Midbrain (tissue), 1 donor: ENCODE measurements around the gene CCDC14.
"Not testable (repeated sequence)": the region's sequence is repeated elsewhere in the genome, so short reads cannot be mapped to it uniquely, and the experiment has no call there.

Experiments used
- DNase-seq: peaks from one replicate; lab custom pipeline; 2025; lab: John Stamatoyannopoulos, UW

Gene CCDC14

DNA sequence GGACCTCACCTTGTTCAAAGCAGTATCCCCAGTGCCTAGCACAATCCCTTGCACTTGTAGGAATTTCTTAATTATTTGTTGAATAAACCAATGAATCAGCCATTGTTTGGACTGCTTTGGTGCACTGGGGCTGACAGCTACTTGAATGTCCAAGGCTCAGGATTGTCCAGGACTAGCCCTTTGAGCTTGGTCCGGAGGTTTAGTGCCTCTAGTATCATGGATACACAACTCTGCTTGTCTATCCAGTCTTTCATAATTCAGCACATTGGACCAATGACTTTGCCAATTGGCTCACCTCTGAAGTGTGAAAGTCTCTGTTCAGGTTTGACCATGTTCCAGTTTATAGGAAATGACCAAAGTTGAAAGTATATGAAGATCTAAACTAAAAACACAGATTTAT, 3.8 kb upstream of the CCDC14 start:
- DNase-seq = not testable (repeated sequence)

DNA sequence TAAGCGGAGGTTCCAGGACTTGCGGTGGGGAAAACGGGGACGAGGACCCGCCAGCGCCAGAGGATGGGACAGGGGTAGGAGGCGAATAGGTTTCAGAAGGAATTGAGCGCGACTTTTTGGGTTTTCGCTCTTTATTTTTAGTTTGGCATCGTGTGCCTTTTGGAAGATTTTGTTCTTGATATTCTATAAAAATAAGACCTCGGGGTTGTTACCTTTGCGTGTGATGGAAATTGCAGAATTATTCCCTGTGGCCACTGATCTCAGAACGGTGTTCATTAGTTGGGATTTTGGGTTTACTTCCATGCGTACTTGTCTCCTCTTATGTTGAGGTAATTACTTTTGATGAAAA, 453 bp upstream of the CCDC14 start:
- DNase-seq = no peak

DNA sequence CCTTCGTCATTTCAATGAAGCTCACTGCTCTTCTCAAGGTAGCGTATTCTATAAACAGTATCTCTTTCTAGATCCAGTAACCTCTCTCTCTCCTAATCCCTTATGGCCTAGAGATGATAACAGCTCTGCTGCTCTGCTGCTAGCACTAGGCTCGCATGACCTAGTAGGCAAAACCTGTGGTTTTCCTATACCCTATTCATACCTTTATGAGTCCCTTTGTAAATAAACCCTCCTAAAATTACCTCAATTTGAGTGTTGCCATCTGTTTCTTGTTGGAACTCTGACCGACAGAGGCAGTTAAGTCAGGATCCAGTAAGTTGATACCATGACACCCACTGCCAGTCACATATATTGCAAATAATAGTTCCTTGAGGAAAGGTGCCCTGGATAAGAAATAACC, 7.3 kb downstream of the CCDC14 start:
- no peak for DNase-seq

DNA sequence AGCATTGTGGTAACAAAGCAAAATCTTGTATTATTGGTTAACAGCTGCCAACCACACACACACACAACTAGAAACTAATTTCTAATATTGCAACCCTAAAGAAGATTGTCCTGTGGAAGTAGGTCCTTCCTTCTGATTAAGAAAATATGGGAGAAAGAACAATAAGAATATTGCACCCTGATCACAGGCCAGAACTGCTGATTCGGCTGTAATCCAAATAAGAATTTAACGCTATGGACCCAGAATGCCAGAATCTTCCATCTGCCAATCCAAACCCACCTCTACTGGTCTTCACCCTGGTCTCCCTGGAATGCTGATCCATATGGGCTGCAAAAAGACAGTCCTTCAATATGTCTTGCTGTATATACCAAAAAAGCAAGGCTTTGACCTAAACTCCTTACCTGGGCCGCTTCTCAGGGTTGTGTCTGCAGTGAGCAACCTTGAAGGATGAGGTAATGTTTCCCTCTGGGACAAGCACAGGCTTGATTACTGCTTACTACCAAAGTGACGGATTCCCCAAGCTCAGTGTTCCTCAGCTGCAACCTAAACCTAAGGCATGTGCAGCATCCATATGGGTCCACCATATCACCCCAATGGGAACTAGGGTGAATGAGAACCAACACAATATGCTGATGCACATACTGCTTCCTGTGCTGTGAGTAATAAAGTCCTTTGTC, 8.0 kb downstream of the CCDC14 start:
- DNase-seq = no peak

DNA sequence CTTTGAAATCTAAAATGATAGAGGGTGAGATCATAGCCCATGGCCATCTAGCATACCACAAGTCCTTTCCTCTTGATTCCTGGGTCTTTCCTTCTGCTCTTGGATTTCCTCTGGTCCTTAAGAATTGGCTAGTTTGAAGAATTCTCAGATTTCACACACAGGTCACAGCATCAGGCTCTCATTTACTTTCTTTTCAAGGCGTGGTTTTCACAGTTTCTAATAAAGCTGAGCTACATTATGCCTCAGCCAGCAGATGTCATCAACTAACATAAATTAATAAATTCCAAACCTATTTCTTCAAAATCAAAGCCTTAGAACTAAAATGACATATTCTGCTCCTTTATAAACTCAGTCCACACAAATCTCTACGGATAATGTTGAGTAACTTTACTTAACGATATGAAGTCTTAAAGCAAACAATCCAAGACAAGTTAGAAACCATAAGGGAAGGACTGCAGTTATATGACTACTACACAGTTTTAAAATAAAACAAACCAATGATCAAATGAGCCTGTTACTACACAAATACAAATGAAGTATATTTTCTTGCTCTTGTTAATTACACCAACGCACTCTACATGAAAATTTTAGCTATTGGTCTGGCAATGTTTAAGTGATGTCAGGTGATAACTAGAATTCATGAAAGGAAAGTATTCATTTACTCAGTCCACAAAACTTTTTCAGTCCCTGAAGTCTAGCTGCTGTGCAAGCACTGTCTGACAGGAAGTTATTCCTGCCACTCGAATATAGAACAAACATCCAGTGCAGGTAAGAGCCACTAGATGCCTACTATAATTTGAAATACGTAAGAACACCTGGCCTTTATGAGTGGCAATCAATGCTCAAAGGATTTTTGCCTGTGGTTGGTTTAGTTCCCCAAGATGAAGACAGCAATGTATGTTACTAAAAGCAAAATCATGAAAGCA, 9.2 kb downstream of the CCDC14 start:
- DNase-seq = no peak

DNA sequence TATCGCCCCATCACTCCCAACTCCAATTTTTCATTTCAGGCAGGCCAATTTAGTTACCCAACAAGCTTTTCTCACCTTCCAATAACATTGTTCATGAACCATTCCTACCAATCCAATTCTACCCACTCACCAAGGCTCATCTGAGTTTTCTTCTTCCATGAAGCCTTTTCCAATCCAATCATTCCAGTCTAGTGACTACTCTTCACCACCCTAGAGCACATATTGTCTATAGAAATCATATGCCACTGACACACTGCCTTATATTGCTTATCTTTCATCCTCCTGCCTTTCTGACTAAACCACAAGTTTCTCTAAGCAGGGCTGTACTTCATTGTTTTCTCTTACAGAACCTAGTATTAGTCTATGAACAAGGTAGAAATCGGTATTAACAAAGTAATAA, 11.4 kb downstream of the CCDC14 start:
- DNase-seq = no peak

DNA sequence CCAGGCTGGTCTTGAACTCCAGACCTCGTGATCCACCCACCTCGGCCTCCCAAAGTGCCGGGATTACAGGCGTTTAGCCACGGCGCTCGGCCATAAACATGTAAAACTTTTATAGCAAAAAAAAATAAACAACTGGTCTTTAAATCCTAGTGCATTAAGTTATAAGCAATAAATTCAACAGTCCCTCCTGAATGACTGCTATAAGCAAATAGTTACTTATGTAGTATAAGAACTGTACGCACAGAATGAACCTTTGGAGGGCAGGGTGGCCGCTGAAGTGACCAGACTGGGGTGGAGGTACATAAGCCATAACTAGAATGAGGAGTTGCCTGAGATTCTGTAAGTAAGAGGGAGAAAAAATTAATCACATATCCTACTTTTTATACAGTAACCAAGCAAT, 12.6 kb downstream of the CCDC14 start:
- DNase-seq = no peak

DNA sequence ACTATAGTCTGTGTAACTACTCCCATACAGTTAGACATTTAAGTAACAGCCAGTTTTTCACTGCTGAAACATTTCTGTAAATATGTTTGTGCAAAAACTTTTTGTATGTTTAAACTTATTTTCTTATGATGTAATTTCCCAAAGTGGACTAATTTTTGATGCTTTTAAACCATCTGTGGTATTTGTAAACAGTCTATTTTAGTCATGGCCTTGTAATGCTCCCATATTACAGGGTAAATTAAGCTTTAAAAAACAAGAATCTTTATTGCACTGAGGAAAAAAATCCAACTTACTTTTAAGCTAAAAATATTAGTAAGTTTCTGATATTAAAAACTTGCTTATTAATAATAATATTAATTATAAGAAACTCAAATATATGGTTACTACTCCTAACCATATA, 13.5 kb downstream of the CCDC14 start:
- no peak for DNase-seq

DNA sequence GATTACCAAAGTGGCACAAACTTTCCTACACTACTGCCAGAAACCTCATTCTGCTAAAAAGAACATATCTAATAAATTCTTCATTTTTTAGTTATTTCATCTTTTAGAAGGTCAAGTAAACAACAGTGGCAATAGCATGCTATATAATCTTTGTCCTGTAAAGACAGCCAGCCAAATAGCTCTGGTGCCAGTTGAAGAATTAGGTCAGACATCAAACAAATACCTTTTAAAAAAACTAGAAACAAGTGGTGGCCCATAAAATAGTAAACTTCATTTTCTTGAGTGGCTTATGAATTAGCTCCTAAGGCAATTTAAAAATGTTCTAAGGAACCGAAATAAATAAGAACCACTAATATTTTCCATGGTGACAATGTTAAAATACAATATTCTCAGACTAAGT, 19.5 kb downstream of the CCDC14 start:
- DNase-seq = no peak

DNA sequence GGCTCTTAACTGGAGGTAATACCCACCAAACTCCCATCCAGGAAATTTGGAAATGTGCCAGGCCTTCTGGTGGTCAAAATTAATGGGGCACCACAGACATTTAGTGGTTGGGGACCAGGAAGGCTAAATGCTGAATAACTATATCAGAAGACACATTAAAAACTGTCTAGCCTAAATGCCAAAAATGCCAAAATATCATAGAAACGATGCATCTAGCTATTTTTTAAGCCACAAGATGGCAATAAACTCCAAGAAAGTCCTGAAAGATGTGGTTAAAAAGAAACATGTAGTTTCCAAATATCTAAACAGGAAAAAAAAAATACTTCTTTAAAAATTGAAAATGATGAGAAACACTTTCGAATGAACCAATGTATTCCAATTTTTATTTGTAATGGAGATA, 19.9 kb downstream of the CCDC14 start:
- no peak for DNase-seq

DNA sequence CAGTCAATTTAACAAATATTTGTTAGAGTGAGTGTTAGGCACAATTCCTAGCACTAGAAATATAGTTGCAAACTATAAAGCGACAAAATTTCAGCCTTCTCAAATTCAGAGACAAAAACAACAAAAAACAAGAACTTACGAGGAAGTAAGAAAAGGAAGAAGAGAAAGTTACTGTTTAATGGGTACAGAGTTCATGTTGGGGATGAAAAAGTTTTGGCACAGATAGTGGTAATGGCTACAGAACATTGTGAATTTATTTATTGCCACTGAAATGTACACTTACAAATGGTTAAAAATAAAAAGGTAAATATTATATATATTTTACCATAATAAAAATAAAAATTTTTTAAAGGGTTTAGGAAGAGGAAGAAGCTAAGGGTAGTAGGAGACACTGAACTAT, 21.3 kb downstream of the CCDC14 start:
- DNase-seq = no peak

DNA sequence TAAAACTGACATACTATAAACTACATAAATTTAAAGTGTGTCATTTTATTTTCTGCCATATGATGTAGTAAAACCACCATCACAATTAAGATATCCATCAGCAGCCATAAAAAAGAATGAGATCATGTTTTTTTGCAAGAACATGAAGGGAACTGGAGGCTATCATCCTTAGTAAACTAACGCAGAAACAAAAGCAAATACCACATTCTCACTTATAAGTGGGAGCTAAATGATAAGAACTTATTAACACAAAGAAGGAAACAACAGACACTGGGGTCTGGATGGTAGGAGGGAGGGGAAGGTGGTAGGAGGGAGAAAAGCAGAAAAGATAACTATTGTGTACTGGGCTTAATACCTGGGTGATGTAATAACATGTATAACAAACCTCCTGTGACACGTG, 24.6 kb downstream of the CCDC14 start:
- no peak for DNase-seq

DNA sequence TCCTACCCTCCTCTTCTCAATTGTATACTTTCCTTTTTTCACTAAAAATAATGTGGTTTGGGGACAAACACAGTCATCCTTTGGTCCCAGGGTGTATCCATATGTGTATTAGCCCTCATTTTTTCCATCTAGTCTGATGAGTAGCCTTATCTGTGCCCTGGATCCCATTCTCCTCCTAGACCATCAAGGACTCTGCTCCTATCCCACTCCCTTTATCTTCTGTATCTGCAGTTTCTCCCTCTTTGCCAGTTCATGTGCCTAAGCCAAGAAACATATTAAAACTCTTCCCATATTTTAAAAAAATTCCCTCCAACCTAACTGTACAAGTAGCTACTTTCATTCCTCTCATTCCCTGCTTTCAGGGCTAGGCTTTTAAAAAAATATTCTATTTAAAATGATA, 25.2 kb downstream of the CCDC14 start:
- no peak for DNase-seq

DNA sequence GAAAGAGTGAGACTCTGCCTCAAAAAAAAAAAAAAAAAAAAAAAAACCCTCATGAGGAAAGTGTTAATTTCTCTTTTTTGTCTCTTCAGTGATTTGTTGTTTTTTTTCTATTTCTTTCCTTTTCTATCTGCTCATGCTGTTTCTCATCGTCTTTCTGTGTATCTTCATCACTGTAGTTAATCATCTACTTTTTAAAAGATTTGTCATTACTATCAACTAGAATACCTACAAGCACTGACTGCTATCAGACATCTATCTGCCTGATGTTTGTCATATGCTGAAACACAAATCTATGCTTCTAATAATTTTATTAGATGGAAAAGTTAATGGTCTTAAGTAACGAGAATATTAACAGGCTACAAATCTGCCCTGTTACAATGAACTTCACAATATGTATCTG, 26.8 kb downstream of the CCDC14 start:
- DNase-seq = no peak

DNA sequence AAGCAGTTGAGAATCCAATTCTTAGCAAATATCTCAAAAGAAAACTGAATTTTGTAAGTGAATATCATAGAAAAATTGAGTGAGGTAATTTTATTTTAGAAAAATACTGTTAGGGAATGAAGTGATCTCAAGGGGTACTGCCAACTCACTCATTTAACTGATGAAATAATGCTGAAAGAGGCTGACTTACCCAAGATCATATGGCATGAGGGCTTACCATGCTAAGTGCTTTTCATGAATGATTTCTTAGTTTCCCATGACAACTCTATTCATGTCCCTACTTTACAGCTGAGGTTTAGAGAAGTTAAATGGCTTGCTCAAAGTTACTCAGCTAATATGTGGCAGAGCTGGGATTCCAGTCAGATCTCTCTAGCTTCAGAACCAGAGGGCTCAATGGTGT, 30.6 kb downstream of the CCDC14 start:
- no peak for DNase-seq

DNA sequence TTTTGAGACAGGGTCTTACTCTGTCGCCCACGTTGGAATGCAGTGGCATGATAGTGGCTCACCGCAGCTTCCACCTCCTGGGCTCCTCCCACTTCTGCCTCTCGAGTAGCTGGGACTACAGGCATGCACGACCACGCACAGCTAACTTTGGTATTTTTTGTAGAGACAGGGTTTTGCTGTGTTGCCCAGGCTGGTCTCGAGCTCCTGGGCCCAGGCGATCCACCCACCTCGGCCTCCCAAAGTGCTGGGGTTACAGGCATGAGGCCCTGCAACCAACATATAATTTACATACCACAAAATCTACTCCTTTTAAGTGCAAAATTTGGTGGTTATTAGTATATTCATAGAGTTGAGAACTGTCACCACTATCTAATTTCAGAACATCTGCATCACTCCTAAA, 31.7 kb downstream of the CCDC14 start:
- DNase-seq = no peak

DNA sequence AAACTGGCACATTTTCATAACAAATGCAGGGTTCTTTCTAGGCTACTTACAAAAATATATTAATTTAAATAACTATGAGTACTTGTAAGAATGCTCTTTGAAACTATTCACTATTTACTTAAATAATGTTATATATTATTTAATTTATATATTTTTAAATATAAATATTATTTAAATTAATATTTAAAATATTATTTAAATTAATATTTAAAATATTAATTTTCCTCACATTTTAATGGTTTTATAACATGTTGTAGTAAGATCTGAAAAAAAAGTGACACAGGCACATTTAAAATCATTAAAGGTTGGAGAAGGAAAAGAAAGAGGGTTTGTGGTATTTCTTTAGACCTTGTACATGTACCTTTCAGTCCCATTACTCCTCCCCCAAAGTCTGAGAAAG, 34.6 kb downstream of the CCDC14 start:
- no peak for DNase-seq

DNA sequence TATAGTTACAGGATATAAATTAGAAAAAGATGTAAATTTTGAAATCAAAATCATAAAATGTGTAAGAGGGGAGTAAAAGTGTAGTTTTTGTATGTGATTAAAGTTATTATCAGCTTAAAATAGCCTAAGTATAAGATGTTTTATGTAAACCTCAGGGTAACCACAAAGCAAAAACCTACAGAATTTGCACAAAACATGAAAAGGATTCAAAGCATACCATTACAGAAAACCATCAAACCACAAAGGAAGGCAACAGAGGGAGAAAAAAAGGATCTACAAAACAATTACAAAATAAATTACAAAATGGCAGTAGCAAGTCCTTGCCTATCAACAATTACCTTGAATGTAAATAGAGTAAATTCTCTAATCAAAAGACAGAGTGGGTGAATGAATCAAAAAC, 40.2 kb downstream of the CCDC14 start:
- DNase-seq = no peak

DNA sequence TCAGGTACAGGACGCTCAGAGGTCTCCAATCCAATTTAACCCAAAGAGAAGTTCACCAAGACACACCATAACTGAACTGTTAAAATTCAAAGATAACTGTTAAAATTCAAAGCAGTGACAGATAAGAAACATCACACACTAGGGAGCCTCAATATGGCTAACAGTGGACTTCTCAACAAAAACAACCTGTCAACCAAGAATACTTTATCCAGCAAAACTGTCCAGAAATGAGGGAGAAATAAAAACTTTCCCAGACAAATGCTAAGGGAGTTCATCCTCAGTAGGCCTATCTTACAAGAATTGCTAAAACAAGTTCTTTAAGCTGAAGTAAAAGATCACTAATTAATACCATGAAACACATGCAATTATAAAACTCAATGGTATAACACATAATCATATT, 40.6 kb downstream of the CCDC14 start:
- no peak for DNase-seq

DNA sequence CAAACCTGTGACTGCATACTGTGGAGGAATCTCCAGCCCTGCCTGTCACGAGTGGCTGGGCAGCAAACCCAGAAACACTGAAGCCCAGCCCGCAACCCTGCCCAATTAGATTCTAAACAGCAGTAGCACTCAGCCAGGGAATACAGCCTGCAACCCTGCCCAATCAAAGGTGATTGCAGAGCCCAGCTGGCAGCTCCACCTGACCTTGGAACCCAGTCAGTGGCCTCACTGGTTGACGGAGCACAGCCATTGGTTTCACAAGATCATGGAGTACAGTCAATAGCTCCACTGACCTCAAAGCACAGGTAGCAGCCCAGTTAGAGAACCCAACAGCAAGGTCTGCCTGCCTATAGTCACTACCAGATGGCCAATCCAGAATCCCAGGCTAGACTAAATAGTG, 41.7 kb downstream of the CCDC14 start:
- no peak for DNase-seq

DNA sequence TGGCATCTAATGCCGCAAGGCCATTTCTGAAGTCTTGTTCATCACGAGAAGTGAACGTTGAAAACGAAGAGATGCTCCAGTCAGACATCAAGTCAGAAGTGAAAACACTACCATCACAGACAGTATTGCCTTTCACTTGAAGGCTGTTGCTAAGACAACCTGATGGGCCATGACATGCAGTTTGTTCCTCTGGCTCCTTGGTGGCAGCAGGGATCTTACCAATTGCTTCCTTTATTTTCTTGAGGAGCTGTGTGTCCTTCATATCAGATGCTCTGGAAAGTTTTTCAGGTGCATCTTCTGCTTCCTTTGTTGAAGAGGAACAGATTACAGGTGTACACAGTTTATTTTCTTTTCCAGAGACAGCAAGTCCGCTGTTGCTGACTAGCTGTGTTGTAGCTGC, 46.2 kb downstream of the CCDC14 start:
- DNase-seq = no peak

DNA sequence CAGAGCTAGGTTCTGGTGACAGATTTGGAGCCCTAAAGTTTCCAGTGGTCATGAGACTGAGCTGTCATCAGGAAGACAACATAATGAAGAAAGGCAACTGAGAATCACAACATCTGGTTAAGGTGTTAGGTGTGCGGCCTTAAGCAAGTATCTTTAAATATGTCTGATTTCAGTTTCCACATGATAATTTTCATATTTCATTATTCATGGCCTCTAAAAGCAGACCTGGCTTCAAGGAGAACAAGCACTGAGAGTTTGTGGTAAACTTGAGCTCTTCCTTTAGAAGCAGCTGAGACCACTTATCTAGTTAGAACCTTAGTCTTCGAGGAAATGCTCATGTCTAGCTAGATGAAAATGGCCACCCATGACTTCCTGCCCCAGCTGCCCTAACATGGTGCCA, 51.2 kb downstream of the CCDC14 start:
- DNase-seq = no peak

DNA sequence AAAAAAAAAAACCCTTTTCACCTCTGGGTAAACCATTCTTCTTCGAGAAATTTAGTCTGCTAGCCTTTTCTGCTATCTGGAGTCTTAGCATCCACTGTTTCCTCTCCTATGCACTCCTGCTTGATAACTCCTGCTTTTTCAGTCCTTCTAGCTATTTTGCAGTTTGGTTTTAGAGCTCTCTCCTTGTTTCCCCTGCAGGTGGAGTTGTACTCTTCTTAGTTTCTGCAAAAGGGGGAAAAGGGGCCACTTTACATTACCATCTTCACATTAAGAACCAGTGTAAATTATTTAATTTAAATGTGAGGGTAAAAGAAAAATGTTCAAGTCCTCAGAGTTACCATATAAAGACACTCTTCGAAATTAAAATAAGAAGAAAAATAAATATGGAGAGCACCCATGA, 53.3 kb downstream of the CCDC14 start:
- no peak for DNase-seq
